H9 (cell line): ENCODE results near the gene SLC17A2. TPM values are rescaled to one million over a fixed set of nuclear protein-coding genes. Genes with fewer than 3 reads are reported as not detected.

ENCODE experiments used
- DNase-seq: peaks from one replicate; pipeline ENCODE4 v3.0.0-alpha.2; 2017
- H2AFZ ChIP-seq: one replicate; pipeline ENCODE4 v1.6.1; 2013; ENCODE audit warnings: mild to moderate bottlenecking, low read length, control low read depth, moderate library complexity
- H2AK5ac ChIP-seq: 2 replicates; pipeline ENCODE4 v1.6.1; 2013; ENCODE audit warnings: low read length, control low read depth, mixed read lengths; ENCODE audit not compliant: insufficient read length
- H2BK120ac ChIP-seq: one replicate; pipeline ENCODE4 v1.6.1; 2013; ENCODE audit warnings: low read depth, mild to moderate bottlenecking, low read length, control low read depth, inconsistent platforms; ENCODE audit not compliant: poor library complexity, severe bottlenecking
- H2BK12ac ChIP-seq: 2 replicates; pipeline ENCODE4 v1.6.1; 2013; ENCODE audit warnings: low read length, control low read depth, mixed read lengths, low read depth; ENCODE audit not compliant: insufficient read length
- H2BK15ac ChIP-seq: 2 replicates; pipeline ENCODE4 v1.6.1; 2013; ENCODE audit warnings: low read depth, low read length, control low read depth
- H2BK20ac ChIP-seq: one replicate; pipeline ENCODE4 v1.6.1; 2013; ENCODE audit warnings: low read depth, mild to moderate bottlenecking, low read length, control low read depth, inconsistent platforms; ENCODE audit not compliant: poor library complexity, severe bottlenecking
- H2BK5ac ChIP-seq: 2 replicates; pipeline ENCODE4 v1.6.1; 2013; ENCODE audit warnings: low read length, control low read depth, mixed read lengths; ENCODE audit not compliant: insufficient read length
- H3K14ac ChIP-seq: 2 replicates; pipeline ENCODE4 v1.6.1; 2013; ENCODE audit warnings: low read length, control low read depth; ENCODE audit not compliant: insufficient read depth
- H3K18ac ChIP-seq: 2 replicates; pipeline ENCODE4 v1.6.1; 2013; ENCODE audit warnings: low read depth, mild to moderate bottlenecking, mixed read lengths, low read length, control low read depth; ENCODE audit not compliant: insufficient read length
- H3K23ac ChIP-seq: 2 replicates; pipeline ENCODE4 v1.6.1; 2013; ENCODE audit warnings: low read length, control low read depth, mixed read lengths, low read depth; ENCODE audit not compliant: insufficient read length
- H3K23me2 ChIP-seq: 2 replicates; pipeline ENCODE4 v1.6.1; 2013; ENCODE audit warnings: low read depth, mild to moderate bottlenecking, mixed read lengths, low read length, control low read depth; ENCODE audit not compliant: insufficient read length, poor library complexity, severe bottlenecking
- H3K27ac ChIP-seq: 2 replicates; pipeline ENCODE4 v1.5.1; 2013; ENCODE audit warnings: low read length, control low read depth, mixed read lengths, low read depth; ENCODE audit not compliant: insufficient read length
- H3K27me3 ChIP-seq: 2 replicates; pipeline ENCODE4 v1.6.1; 2013; ENCODE audit warnings: low read length, control low read depth, inconsistent platforms; ENCODE audit not compliant: insufficient read depth
- H3K4ac ChIP-seq: 2 replicates; pipeline ENCODE4 v1.6.1; 2013; ENCODE audit warnings: low read depth, mild to moderate bottlenecking, control low read depth, inconsistent platforms, low read length, moderate library complexity
- H3K4me1 ChIP-seq: 2 replicates; pipeline ENCODE4 v1.6.1; 2013; ENCODE audit warnings: low read length, control low read depth, inconsistent platforms; ENCODE audit not compliant: insufficient read depth
- H3K4me2 ChIP-seq: 2 replicates; pipeline ENCODE4 v1.6.1; 2013; ENCODE audit warnings: low read length, control low read depth, mixed read lengths; ENCODE audit not compliant: insufficient read length, insufficient read depth
- H3K56ac ChIP-seq: 2 replicates; pipeline ENCODE4 v1.6.1; 2013; ENCODE audit warnings: low read depth, mild to moderate bottlenecking, mixed read lengths, low read length, control low read depth; ENCODE audit not compliant: insufficient read length
- H3K79me1 ChIP-seq: 2 replicates; pipeline ENCODE4 v1.6.1; 2013; ENCODE audit warnings: low read depth, mild to moderate bottlenecking, moderate library complexity, low read length, control low read depth, inconsistent platforms; ENCODE audit not compliant: insufficient read depth, poor library complexity, severe bottlenecking
- H3K79me2 ChIP-seq: 2 replicates; pipeline ENCODE4 v1.6.1; 2013; ENCODE audit warnings: low read length, control low read depth, inconsistent platforms; ENCODE audit not compliant: insufficient read depth
- H3K9ac ChIP-seq: 2 replicates; pipeline ENCODE4 v1.6.1; 2013; ENCODE audit warnings: low read length, control low read depth, mixed read lengths; ENCODE audit not compliant: insufficient read length; ENCODE audit errors: extremely low read depth
- H3K9me3 ChIP-seq: one replicate; pipeline ENCODE4 v1.6.1; 2013; ENCODE audit warnings: low read depth, low read length, inconsistent platforms; ENCODE audit not compliant: control insufficient read depth
- H3T11ph ChIP-seq: one replicate; pipeline ENCODE4 v1.6.1; 2013; ENCODE audit warnings: mild to moderate bottlenecking, low read length, control low read depth, inconsistent platforms
- H4K20me1 ChIP-seq: one replicate; pipeline ENCODE4 v1.6.1; 2013; ENCODE audit not compliant: control insufficient read depth, insufficient read length, insufficient read depth
- H4K5ac ChIP-seq: 2 replicates; pipeline ENCODE4 v1.6.1; 2013; ENCODE audit warnings: low read depth, mild to moderate bottlenecking, mixed read lengths, low read length, control low read depth; ENCODE audit not compliant: insufficient read length
- H4K8ac ChIP-seq: replicated peaks from 2 replicates; pipeline ENCODE4 v1.6.1; 2013; ENCODE audit warnings: low read length, control low read depth, mixed read lengths, low read depth; ENCODE audit not compliant: insufficient read length
- H4K91ac ChIP-seq: 2 replicates; pipeline ENCODE4 v1.6.1; 2013; ENCODE audit warnings: low read depth, mild to moderate bottlenecking, moderate library complexity, mixed read lengths, low read length, control low read depth; ENCODE audit not compliant: insufficient read length
- H3K27ac Mint-ChIP-seq, 3 experiments: 2 replicates in 2 of 3; 3 replicates in 1 of 3; pipeline ENCODE4 v1.8.0; 2020 to 2021; ENCODE audit warnings: mixed read lengths in 3 of 3, mild to moderate bottlenecking in 1 of 3, moderate library complexity in 1 of 3
- H3K27me3 Mint-ChIP-seq: 2 replicates; pipeline ENCODE4 v1.8.0; 2021; ENCODE audit warnings: low read depth, mild to moderate bottlenecking, moderate library complexity, mixed read lengths
- H3K36me3 Mint-ChIP-seq, 3 experiments: 2 replicates in 2 of 3; 3 replicates in 1 of 3; pipeline ENCODE4 v1.8.0; 2020 to 2021; ENCODE audit warnings: low read depth in 3 of 3, mixed read lengths in 3 of 3; ENCODE audit not compliant: insufficient read depth in 1 of 3
- H3K4me1 Mint-ChIP-seq, 2 experiments: 2 replicates each; pipeline ENCODE4 v1.8.0; 2020; ENCODE audit warnings: mixed read lengths in 2 of 2
- H3K4me3 Mint-ChIP-seq, 2 experiments: 2 replicates in 1 of 2; 3 replicates in 1 of 2; pipeline ENCODE4 v1.8.0; 2020 to 2021; ENCODE audit warnings: mild to moderate bottlenecking in 2 of 2, mixed read lengths in 2 of 2, moderate library complexity in 1 of 2
- H3K9me3 Mint-ChIP-seq, 2 experiments: 2 replicates in 1 of 2; 3 replicates in 1 of 2; pipeline ENCODE4 v1.8.0; 2020; ENCODE audit warnings: mild to moderate bottlenecking in 2 of 2, mixed read lengths in 2 of 2, moderate library complexity in 1 of 2
- WGBS: extraction: QIAGEN DNeasy Blood & Tissue Kit; methylation state at CpG from one replicate; pipeline ENCODE4 v1.1.7; 2013; ENCODE audit warnings: missing lambda C conversion rate, low lambda C conversion rate, mixed read lengths; ENCODE audit not compliant: insufficient read length; ENCODE audit errors: extremely low coverage; 5-methylcytosine and 5-hydroxymethylcytosine counted together
- total RNA-seq: library from RNA; stranded (reverse); gene quantifications from 2 replicates; pipeline ENCODE4 v1.2.1, GENCODE V29; 2021
- TF ChIP-seq, protein P1 (sequence below): fragments of 200-600 bp; sonication (generic); conservative IDR thresholded peaks from 3 replicates; pipeline ENCODE4 v1.8.0; 2021; ENCODE audit warnings: antibody characterized with exemption, mild to moderate bottlenecking

SLC17A2 gene
- total RNA-seq, 1 experiment from 2014 or later, result not detected

DNA sequence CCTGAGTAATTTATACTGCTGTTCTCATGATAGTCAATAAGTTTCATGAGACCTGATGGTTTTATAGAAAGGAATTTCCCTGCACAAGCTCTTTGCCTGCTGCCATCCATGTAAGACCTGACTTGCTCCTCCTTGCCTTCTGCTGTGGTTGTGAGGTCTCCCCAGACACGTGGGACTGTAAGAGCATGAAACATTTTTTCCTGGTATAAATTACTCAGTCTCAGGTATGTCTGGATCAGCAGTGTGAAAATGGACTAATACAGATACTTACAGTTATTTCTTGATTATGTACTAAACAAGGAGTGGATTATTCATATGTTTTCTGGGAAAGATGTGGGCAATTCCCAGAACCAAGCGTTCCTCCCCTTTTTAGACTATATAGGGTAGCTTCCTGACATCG, 30.2 kb upstream of the SLC17A2 start:
- Histone ChIP-seq H3K56ac (no peak overlapping the region), H3K14ac (no peak overlapping the region), H2BK15ac (no peak overlapping the region), H3K9ac (no peak overlapping the region), H3K9me3 (peaks cover 5% of the 10 kb centered on the region), H3T11ph (no peak overlapping the region), H2BK12ac (no peak overlapping the region), H3K27ac (no peak overlapping the region), H4K20me1 (no peaks in the 10 kb centered on the region), H3K79me1 (no peaks in the 10 kb centered on the region), H3K4me1 (peaks cover 10% of the 10 kb centered on the region), H4K5ac (no peak overlapping the region), H2AK5ac (no peak overlapping the region), H2BK120ac (no peak overlapping the region), H3K79me2 (no peaks in the 10 kb centered on the region), H2BK20ac (no peak overlapping the region), H2AFZ (no peak overlapping the region), H3K18ac (no peak overlapping the region), H3K23me2 (no peaks in the 10 kb centered on the region), H3K4ac (no peak overlapping the region), H2BK5ac (no peak overlapping the region), H4K91ac (no peak overlapping the region), H4K8ac (no peak overlapping the region), H3K23ac (no peak overlapping the region), H3K27me3 (no peaks in the 10 kb centered on the region), H3K4me2 (no peak overlapping the region)
- TF ChIP-seq, protein P1, sequence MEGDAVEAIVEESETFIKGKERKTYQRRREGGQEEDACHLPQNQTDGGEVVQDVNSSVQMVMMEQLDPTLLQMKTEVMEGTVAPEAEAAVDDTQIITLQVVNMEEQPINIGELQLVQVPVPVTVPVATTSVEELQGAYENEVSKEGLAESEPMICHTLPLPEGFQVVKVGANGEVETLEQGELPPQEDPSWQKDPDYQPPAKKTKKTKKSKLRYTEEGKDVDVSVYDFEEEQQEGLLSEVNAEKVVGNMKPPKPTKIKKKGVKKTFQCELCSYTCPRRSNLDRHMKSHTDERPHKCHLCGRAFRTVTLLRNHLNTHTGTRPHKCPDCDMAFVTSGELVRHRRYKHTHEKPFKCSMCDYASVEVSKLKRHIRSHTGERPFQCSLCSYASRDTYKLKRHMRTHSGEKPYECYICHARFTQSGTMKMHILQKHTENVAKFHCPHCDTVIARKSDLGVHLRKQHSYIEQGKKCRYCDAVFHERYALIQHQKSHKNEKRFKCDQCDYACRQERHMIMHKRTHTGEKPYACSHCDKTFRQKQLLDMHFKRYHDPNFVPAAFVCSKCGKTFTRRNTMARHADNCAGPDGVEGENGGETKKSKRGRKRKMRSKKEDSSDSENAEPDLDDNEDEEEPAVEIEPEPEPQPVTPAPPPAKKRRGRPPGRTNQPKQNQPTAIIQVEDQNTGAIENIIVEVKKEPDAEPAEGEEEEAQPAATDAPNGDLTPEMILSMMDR, result no peak
- Mint-ChIP-seq H3K27me3 (peaks cover 8% of the 10 kb centered on the region), H3K27ac (no peak overlapping the region; a peak in 1 of 7 replicates), H3K36me3 (peaks cover 13 to 39% (median 20%) of the 10 kb centered on the region in 3 experiments), H3K9me3 (peaks cover 29% of the 10 kb centered on the region in 2 experiments), H3K4me1 (peaks cover 35 to 47% of the 10 kb centered on the region in 2 experiments), H3K4me3 (no peak overlapping the region)
- no peak for DNase-seq
- no CpG with 5 or more reads among the region's 3 CpGs for WGBS
